Small intestine (tissue), 7 donors: ENCODE measurements around the gene SDC4. TPM values are rescaled to one million over a fixed set of nuclear protein-coding genes. Genes with fewer than 3 reads are reported as not detected.
A peak's percentile ranks its signal among the peaks of the same experiment; 100 is the strongest.

Experiments
- DNase-seq, 2 donors: peaks; one replicate each; pipeline versions ENCODE4 v3.0.0 to v3.0.0-alpha.2; 2013
- FAIRE-seq: peaks from 2 replicates; lab custom pipeline; 2012; peaks lifted over from hg19 to GRCh38; lab: Jason Lieb, UNC
- H3K27ac ChIP-seq, 3 donors: one replicate each; pipeline ENCODE4 v1.5.1; 2013; ENCODE audit warnings: low read length in 2 of 3, mild to moderate bottlenecking in 2 of 3, control low read depth in 1 of 3, inconsistent platforms in 1 of 3, low read depth in 1 of 3, moderate library complexity in 1 of 3
- H3K27me3 ChIP-seq, 3 donors: one replicate each; pipeline ENCODE4 v1.6.1; 2013; ENCODE audit warnings: low read length in 3 of 3, inconsistent platforms in 1 of 3; ENCODE audit not compliant: control insufficient read depth in 3 of 3, insufficient read depth in 3 of 3
- H3K36me3 ChIP-seq, 3 donors: one replicate each; pipeline ENCODE4 v1.6.1; 2013; ENCODE audit warnings: low read length in 3 of 3, inconsistent platforms in 1 of 3, low read depth in 1 of 3, mild to moderate bottlenecking in 1 of 3, moderate library complexity in 1 of 3; ENCODE audit not compliant: control insufficient read depth in 3 of 3, insufficient read depth in 2 of 3
- H3K4me1 ChIP-seq, 3 donors: one replicate each; pipeline ENCODE4 v1.6.1; 2013; ENCODE audit warnings: low read length in 2 of 3, inconsistent platforms in 1 of 3, low read depth in 1 of 3, mild to moderate bottlenecking in 1 of 3, moderate library complexity in 1 of 3; ENCODE audit not compliant: control insufficient read depth in 3 of 3, insufficient read depth in 2 of 3
- H3K4me3 ChIP-seq, 3 donors: one replicate each; pipeline ENCODE4 v1.5.1; 2013; ENCODE audit warnings: low read length in 3 of 3, control low read depth in 1 of 3, inconsistent platforms in 1 of 3, low read depth in 1 of 3, mild to moderate bottlenecking in 1 of 3, moderate library complexity in 1 of 3
- H3K9me3 ChIP-seq, 2 donors: one replicate each; pipeline ENCODE4 v1.6.1; 2013; ENCODE audit warnings: low read depth in 1 of 2, low read length in 1 of 2; ENCODE audit not compliant: control insufficient read depth in 2 of 2, insufficient read depth in 1 of 2
- WGBS, 3 donors: extraction: QIAGEN DNeasy Blood & Tissue Kit; methylation state at CpG; one replicate each; pipeline ENCODE4 v1.1.7; 2013; 5-methylcytosine and 5-hydroxymethylcytosine counted together
- polyA plus RNA-seq, 4 donors: library from polyadenylated mRNA; stranded (reverse) in 3 of 4; unstranded in 1 of 4; fragments of 200-250 nt in 3 of 4; fragments of 120-200 nt in 1 of 4; gene quantifications; one replicate each; pipeline versions ENCODE4 v1.2.1 to v1.2.3, GENCODE V29; 2013
- donor health status: healthy with polysubstance abuse.
- donor health status: control.
- donor health status: control.
- donor health status: Bipolar disorder and iron deficiency.
- donor health status: healthy.

Gene SDC4
- polyA plus RNA-seq, 4 donors = 14.3 to 95.8 (median 23.5) TPM

GRCh38 chr20:45306431-45306982 lies 41.7 kb downstream of the SDC4 start, which contains the start of gene RBPJL:
RBPJL (plus strand) TSS chr20:45306840; CDS start chr20:45306923, 83 bp downstream.
- DNase-seq (peak in 1 of 2 donors; percentile 33), FAIRE-seq (no peak)
- Histone ChIP-seq H3K36me3 (no peaks in the 10 kb centered on the region), H3K27ac (no peak within 1 kb of the TSS), H3K27me3 (peaks cover 0 to 54% (median 15%) of the 10 kb centered on the region in 3 donors), H3K4me3 (no peak within 1 kb of the TSS), H3K4me1 (no peaks in the 10 kb centered on the region), H3K9me3 (no peaks in the 10 kb centered on the region)
- WGBS, 3 donors = 15 to 22% (median 17%) methylated on average over 37 to 41 of the region's 41 CpGs

- Histone ChIP-seq H3K36me3 (no peaks in the 10 kb centered on the region), H3K9me3 (no peaks in the 10 kb centered on the region), H3K27me3 (peaks cover 0 to 49% (median 15%) of the 10 kb centered on the region in 3 donors), H3K27ac (no peak overlapping the region), H3K4me1 (no peaks in the 10 kb centered on the region), H3K4me3 (no peak overlapping the region)
- DNase-seq = no peak
- no peak for FAIRE-seq
- 38 to 54% (median 54%) methylated on average over 4 of the region's 4 CpGs for WGBS, 3 donors
These were observed 43.0 kb downstream of the SDC4 start for GRCh38 chr20:45305262-45305661.

GRCh38 chr20:45304464-45304999 lies 43.7 kb downstream of the SDC4 start:
- DNase-seq = no peak

GRCh38 chr20:45303586-45304463 lies 44.4 kb downstream of the SDC4 start:
- Histone ChIP-seq H3K27me3 (peaks cover 0 to 49% (median 11%) of the 10 kb centered on the region in 3 donors), H3K36me3 (no peaks in the 10 kb centered on the region), H3K4me1 (no peaks in the 10 kb centered on the region), H3K9me3 (no peaks in the 10 kb centered on the region), H3K4me3 (no peak overlapping the region), H3K27ac (no peak overlapping the region)
- FAIRE-seq (no peak), DNase-seq (no peak)
- WGBS, 3 donors = 46 to 63% (median 60%) methylated on average over 41 to 47 of the region's 47 CpGs

More at GRCh38 chr20:45304464-45304999, 43.7 kb downstream of the SDC4 start:
- Histone ChIP-seq H3K4me1 (no peaks in the 10 kb centered on the region), H3K36me3 (no peaks in the 10 kb centered on the region), H3K27ac (no peak overlapping the region), H3K4me3 (no peak overlapping the region), H3K27me3 (peaks cover 0 to 49% (median 15%) of the 10 kb centered on the region in 3 donors), H3K9me3 (no peaks in the 10 kb centered on the region)
- no peak for FAIRE-seq
- whole genome bisulfite sequencing, 3 donors = 67 to 86% (median 81%) methylated on average over 43 of the region's 43 CpGs

GRCh38 chr20:45301824-45302271 lies 46.4 kb downstream of the SDC4 start:
- FAIRE-seq (no peak), DNase-seq (no peak)
- Histone ChIP-seq H3K4me1 (no peaks in the 10 kb centered on the region), H3K27me3 (peaks cover 0 to 40% (median 5%) of the 10 kb centered on the region in 3 donors), H3K36me3 (no peaks in the 10 kb centered on the region), H3K4me3 (no peak overlapping the region), H3K9me3 (no peaks in the 10 kb centered on the region), H3K27ac (no peak overlapping the region)
- WGBS, 3 donors = 67 to 77% (median 69%) methylated on average over 5 of the region's 5 CpGs

GRCh38 chr20:45300961-45301360 lies 47.3 kb downstream of the SDC4 start:
- no peaks in the 10 kb centered on the region for H3K9me3 ChIP-seq
- 31 to 49% (median 31%) methylated on average over 4 of the region's 4 CpGs for WGBS, 3 donors
- H3K4me1 ChIP-seq = no peaks in the 10 kb centered on the region
- FAIRE-seq (no peak), DNase-seq (peak in 1 of 2 donors; percentile 18)
- H3K27me3 ChIP-seq = peaks cover 0 to 35% (median 5%) of the 10 kb centered on the region in 3 donors
- H3K36me3 ChIP-seq = no peaks in the 10 kb centered on the region
- H3K27ac ChIP-seq = no peak overlapping the region
- no peak overlapping the region for H3K4me3 ChIP-seq

- no peak for DNase-seq
- peaks cover 0 to 26% (median 5%) of the 10 kb centered on the region in 3 donors for H3K27me3 ChIP-seq
- 86 to 93% (median 89%) methylated on average over 6 of the region's 6 CpGs for WGBS, 3 donors
- H3K4me3 ChIP-seq = no peak overlapping the region
- peaks cover 0 to under 1% of the 10 kb centered on the region in 2 donors for H3K9me3 ChIP-seq
- no peaks in the 10 kb centered on the region for H3K36me3 ChIP-seq
- no peak for FAIRE-seq
- H3K27ac ChIP-seq = no peak overlapping the region
- H3K4me1 ChIP-seq = no peaks in the 10 kb centered on the region
These were observed 48.4 kb downstream of the SDC4 start for GRCh38 chr20:45299786-45300185.

- Histone ChIP-seq H3K27me3 (peaks cover 0 to 26% (median 3%) of the 10 kb centered on the region in 3 donors), H3K4me1 (peaks cover 0 to 3% (median 0%) of the 10 kb centered on the region in 3 donors), H3K4me3 (no peak overlapping the region), H3K9me3 (peaks cover 0 to 4% of the 10 kb centered on the region in 2 donors), H3K27ac (no peak overlapping the region), H3K36me3 (no peaks in the 10 kb centered on the region)
- FAIRE-seq (no peak), DNase-seq (peak in 1 of 2 donors; percentile 39)
- 70 to 90% (median 75%) methylated on average over 50 to 52 of the region's 52 CpGs for WGBS, 3 donors
These were observed 50.3 kb downstream of the SDC4 start for GRCh38 chr20:45297786-45298497.
